Peyer's patch (tissue), 4 donors: ENCODE measurements around the gene ATP4A. TPM values are rescaled to one million over a fixed set of nuclear protein-coding genes. Genes with fewer than 3 reads are reported as not detected.

ENCODE experiments used
- DNase-seq, 3 donors: peaks; one replicate each; pipeline ENCODE4 v3.0.0-alpha.2; 2017 to 2019
- H3K27ac ChIP-seq, 4 donors: fragments of 200-600 bp; sonication (generic); one replicate each; pipeline ENCODE4 v1.5.1; 2016 to 2019
- H3K27me3 ChIP-seq, 2 donors: fragments of 200-600 bp; sonication (generic); one replicate each; pipeline ENCODE4 v1.5.1; 2019
- H3K36me3 ChIP-seq, 3 donors: fragments of 200-600 bp; sonication (generic); one replicate each; pipeline ENCODE4 v1.5.1; 2016 to 2019
- H3K4me1 ChIP-seq, 4 donors: fragments of 200-600 bp; sonication (generic); one replicate each; pipeline ENCODE4 v1.5.1; 2016 to 2019
- H3K4me3 ChIP-seq, 4 donors: fragments of 200-600 bp; sonication (generic); 1 replicate in 3 of 4; 2 replicates in 1 of 4; pipeline ENCODE4 v1.5.1; 2016 to 2019; ENCODE audit warnings: mild to moderate bottlenecking in 1 of 4
- H3K9me3 ChIP-seq, 4 donors: fragments of 200-600 bp; sonication (generic); one replicate each; pipeline ENCODE4 v1.5.1; 2016 to 2019; ENCODE audit warnings: mild to moderate bottlenecking in 1 of 4
- POLR2A ChIP-seq, 2 donors: fragments of 450-650 bp; IDR thresholded peaks; one replicate each; pipeline ENCODE4 v1.5.1; 2017; ENCODE audit warnings: antibody characterized with exemption in 2 of 2, mild to moderate bottlenecking in 2 of 2, moderate library complexity in 2 of 2
- total RNA-seq, 4 donors: library from RNA; depleted of rRNA; stranded (reverse); fragments of >200 nt; gene quantifications; one replicate each; pipeline ENCODE4 v1.1.0, GENCODE V29; 2016
- TF ChIP-seq, protein P1 (sequence below), 6 experiments: fragments of 450-650 bp in 4 of 6; fragments of 200-600 bp in 2 of 6; sonication (generic) in 1 of 6; IDR thresholded peaks; one replicate each; pipeline ENCODE4 v1.5.1; 2017 to 2019; ENCODE audit warnings: antibody characterized with exemption in 6 of 6, mild to moderate bottlenecking in 3 of 6, moderate library complexity in 1 of 6

The ATP4A gene
- total RNA-seq, 4 donors from 2014 or later, result not detected

DNA sequence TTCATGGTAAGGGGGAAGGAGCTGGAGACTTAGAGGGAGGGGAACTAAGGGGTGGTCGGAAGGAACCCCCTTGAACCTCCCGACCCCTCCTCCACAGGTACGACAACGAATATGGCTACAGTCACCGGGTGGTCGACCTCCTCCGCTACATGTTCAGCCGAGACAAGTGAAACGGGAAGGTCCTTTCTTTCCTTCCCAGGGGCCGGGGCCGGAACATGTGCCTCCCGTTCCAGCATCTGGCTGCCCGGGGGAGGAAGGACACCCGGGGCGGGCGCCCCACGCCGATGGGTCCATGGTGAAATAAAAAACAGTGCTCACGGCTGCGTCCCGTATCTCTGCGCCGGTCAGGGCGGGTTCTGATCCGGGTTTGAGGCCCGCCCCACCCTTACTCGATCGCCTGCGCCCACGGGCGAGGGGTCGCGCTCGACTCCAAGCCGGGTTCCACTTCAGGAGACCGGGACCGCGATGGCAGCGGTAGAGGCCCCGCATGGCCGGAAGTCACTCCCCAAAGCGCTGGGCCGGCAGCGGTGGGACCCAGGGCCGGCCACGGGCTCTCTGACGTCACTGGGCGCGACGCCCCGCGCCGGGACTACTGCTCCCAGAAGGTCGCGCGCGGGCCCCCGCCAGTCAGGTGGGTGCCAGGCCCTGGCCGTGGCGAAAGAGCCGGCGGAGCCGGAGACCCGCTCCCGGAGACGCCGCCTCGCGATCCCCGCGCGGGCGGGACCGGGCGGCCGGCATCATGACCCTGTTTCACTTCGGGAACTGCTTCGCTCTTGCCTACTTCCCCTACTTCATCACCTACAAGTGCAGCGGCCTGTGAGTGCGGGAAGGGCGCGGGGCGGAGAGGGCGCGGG, 18.2 kb downstream of the ATP4A start, which contains the start of gene TMEM147:
TMEM147 (plus strand) TSS at position 626 of the 854 bp plus-strand sequence; CDS start at position 740, 114 bp downstream.
- TF ChIP-seq, protein P1, sequence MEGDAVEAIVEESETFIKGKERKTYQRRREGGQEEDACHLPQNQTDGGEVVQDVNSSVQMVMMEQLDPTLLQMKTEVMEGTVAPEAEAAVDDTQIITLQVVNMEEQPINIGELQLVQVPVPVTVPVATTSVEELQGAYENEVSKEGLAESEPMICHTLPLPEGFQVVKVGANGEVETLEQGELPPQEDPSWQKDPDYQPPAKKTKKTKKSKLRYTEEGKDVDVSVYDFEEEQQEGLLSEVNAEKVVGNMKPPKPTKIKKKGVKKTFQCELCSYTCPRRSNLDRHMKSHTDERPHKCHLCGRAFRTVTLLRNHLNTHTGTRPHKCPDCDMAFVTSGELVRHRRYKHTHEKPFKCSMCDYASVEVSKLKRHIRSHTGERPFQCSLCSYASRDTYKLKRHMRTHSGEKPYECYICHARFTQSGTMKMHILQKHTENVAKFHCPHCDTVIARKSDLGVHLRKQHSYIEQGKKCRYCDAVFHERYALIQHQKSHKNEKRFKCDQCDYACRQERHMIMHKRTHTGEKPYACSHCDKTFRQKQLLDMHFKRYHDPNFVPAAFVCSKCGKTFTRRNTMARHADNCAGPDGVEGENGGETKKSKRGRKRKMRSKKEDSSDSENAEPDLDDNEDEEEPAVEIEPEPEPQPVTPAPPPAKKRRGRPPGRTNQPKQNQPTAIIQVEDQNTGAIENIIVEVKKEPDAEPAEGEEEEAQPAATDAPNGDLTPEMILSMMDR (IDR thresholded peaks at IDR 0.05), result peak in 1 of 6 experiments; percentile 12
- TF ChIP-seq POLR2A (IDR thresholded peaks at IDR 0.05), result peak; percentile 52 to 58
- H3K27ac ChIP-seq, result peak within 1 kb of the TSS; percentile 59 to 85 (median 76)
- DNase-seq, result peak; percentile 90 to 96 (median 94)
- no peaks in the 10 kb centered on the region for H3K9me3 ChIP-seq
- H3K36me3 ChIP-seq, result peaks cover 0 to 14% (median 0%) of the 10 kb centered on the region in 3 donors
- H3K27me3 ChIP-seq, result no peaks in the 10 kb centered on the region
- H3K4me1 ChIP-seq, result peaks cover 0 to 24% (median 9%) of the 10 kb centered on the region in 4 donors
- peak within 1 kb of the TSS; percentile 70 to 94 (median 80) for H3K4me3 ChIP-seq

DNA sequence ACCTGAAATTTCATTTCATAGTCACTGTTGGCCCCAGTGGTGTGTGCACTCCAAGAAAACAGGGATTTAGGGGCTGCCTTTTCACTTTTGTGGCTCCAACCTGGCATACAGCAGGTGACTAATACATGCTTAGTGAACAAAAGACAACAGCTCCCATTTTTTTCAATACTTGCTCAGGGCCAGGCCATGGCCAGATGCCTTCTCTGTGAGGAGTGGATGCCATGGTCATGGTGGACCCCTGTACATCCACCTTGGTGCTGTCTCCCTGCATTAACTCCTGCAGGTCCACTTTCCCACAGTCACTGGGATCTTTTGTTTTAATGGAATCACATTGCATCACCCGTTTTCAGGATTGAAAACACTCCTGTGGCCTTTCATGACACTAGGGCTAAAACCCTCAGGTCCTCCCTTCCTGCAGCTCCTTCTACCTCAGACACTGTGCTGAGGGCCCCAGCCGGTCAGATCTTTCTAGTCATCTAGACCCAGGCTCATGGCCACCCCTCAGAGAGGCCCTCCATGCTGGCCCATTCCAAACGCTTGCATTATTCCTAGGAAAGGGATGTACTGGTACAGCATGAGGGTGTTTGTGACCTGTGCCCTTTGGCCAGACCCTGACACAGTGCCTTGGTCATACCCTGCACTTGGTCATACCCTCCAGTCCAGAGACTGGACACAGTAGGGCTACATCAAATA, 19.2 kb downstream of the ATP4A start:
- H3K4me3 ChIP-seq, result peak overlapping the region in 3 of 4 donors; percentile 70 to 94 (median 79)
- no peaks in the 10 kb centered on the region for H3K27me3 ChIP-seq
- H3K36me3 ChIP-seq, result peaks cover 0 to 14% (median 0%) of the 10 kb centered on the region in 3 donors
- no peaks in the 10 kb centered on the region for H3K9me3 ChIP-seq
- no peak for DNase-seq
- TF ChIP-seq POLR2A (IDR thresholded peaks at IDR 0.05), result no peak
- peaks cover 0 to 24% (median 9%) of the 10 kb centered on the region in 4 donors for H3K4me1 ChIP-seq
- peak overlapping the region in 1 of 4 donors; percentile 77 for H3K27ac ChIP-seq

DNA sequence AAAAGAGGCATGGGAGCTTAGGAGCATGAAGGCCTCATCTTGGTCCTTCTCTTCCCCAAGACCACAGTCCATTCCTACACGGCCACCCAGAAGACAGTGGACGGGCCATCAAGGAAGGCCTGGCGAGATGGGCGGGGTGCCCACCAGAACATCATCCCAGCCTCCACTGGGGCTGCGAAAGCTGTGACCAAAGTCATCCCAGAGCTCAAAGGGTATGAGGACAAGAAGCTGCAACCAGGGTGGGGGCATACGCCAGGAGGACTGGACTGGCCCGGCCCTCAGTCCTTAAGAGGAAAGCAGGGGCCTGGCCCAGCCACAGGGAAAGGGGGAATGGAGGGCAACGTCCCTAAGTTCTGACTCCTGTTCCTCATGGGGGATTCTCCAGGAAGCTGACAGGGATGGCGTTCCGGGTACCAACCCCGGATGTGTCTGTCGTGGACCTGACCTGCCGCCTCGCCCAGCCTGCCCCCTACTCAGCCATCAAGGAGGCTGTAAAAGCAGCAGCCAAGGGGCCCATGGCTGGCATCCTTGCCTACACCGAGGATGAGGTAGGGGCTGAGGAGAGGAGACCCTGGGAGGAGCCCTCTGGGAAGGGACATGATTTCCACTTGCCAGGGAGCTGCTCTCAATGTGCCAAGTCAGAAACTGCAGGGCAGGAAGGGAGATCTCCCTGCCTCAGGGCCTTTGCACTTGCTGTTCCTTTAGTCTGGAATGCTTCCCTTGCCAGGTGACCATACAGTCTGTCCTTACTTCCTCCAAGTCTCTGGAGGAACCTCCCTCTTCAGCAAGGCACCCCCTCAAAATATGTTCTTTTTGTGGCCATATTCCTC, 20.0 kb downstream of the ATP4A start:
- DNase-seq, result no peak
- no peak overlapping the region for H3K4me3 ChIP-seq
- no peaks in the 10 kb centered on the region for H3K9me3 ChIP-seq
- peaks cover 0 to 14% (median 0%) of the 10 kb centered on the region in 3 donors for H3K36me3 ChIP-seq
- H3K27me3 ChIP-seq, result no peaks in the 10 kb centered on the region
- H3K27ac ChIP-seq, result no peak overlapping the region
- TF ChIP-seq, protein P1 (IDR thresholded peaks at IDR 0.05), result no peak
- no peak for TF ChIP-seq POLR2A (IDR thresholded peaks at IDR 0.05)
- H3K4me1 ChIP-seq, result peaks cover 0 to 24% (median 9%) of the 10 kb centered on the region in 4 donors

DNA sequence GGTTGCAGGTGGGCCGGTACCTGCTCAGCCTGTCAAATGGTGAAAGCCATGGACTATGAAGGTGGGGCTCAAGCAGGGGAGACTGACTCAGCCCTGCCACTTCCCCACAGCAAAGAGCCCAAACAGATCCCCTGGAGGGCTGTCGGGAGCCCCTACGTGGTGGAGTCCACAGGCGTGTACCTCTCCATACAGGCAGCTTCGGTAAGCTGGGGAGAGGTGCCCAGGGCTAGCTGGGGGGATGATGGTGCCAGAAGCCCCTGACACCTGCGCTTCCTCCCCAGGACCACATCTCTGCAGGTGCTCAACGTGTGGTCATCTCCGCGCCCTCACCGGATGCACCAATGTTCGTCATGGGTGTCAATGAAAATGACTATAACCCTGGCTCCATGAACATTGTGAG, 21.2 kb downstream of the ATP4A start:
- Histone ChIP-seq H3K9me3 (no peaks in the 10 kb centered on the region), H3K36me3 (peaks cover 0 to 1% (median 0%) of the 10 kb centered on the region in 3 donors), H3K27me3 (no peaks in the 10 kb centered on the region), H3K4me3 (no peak overlapping the region), H3K4me1 (peaks cover 0 to 22% (median 9%) of the 10 kb centered on the region in 4 donors), H3K27ac (no peak overlapping the region)
- TF ChIP-seq POLR2A (IDR thresholded peaks at IDR 0.05), result no peak
- TF ChIP-seq, protein P1 (IDR thresholded peaks at IDR 0.05), result no peak
- DNase-seq, result no peak

DNA sequence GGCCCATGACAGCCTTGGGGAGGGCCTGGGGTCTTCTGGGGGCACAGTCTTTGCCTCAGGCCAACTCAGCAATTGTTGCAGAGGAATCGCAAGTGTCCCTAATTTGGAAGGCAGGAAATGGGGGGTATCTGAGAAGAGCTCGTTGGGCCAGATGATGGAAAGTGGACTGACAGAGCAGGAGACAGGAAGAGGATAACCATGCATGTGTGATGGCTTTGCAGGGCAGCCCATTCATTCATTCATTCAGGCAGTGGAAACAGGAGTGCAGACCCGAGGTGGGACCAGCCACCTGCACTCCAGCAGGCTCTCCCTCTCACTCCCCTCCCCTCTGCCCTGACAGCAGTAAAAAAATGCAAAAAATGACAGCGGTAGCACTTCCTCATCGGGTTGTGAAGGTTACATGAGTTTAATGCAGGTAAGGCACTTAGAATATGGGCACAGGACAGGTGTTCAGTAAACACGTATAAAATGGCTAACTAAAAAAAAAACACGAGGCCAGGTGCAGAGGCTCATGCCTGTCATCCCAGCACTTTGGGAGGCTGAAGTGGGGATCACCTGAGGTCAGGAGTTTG, 23.0 kb downstream of the ATP4A start:
- H3K36me3 ChIP-seq, result no peaks in the 10 kb centered on the region
- no peak for TF ChIP-seq POLR2A (IDR thresholded peaks at IDR 0.05)
- TF ChIP-seq, protein P1 (IDR thresholded peaks at IDR 0.05), result no peak
- H3K4me1 ChIP-seq, result peaks cover 0 to 8% (median 0%) of the 10 kb centered on the region in 4 donors
- H3K9me3 ChIP-seq, result no peaks in the 10 kb centered on the region
- no peak overlapping the region for H3K4me3 ChIP-seq
- H3K27ac ChIP-seq, result no peak overlapping the region
- no peak for DNase-seq
- no peaks in the 10 kb centered on the region for H3K27me3 ChIP-seq
